ENCODE measurements around the gene CTNNA3.

The CTNNA3 gene

DNA sequence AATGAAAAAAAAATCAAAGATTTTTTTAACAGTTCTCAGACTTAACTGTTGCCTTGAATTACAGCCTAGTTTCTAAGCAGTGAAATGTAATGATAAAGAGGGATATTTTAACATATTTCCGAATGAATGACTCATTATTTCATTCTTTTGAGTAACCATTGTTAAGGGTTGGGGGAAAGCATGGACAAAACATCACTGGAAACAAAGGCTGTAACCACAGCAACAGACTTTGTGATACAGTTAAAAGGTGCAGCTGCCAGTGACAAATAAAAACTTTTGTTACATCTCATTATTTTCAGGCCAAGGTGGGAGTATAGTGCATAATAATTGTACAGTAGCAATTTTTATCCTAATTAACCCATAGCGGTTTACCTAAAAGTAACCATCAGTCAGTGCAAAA, 597.5 kb downstream of the CTNNA3 start:
- no peak for DNase-seq

DNA sequence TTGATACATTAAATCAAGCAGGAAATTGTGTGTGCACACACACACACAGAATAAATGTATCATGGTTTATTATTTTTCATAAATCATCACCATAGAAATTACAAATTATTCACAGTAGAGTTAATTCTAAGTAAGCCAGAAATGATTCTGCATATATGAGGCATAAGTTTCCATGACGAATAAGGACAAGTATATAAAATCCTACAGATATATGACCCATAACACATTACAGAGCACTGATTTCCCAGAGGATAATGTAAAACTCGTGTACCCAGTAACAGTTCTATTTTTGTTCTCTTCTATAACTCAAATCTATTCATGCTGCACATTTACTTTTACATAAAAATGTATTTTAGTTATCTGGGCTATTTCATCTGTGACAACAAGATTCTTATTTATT, 600.5 kb downstream of the CTNNA3 start:
- no peak for DNase-seq

DNA sequence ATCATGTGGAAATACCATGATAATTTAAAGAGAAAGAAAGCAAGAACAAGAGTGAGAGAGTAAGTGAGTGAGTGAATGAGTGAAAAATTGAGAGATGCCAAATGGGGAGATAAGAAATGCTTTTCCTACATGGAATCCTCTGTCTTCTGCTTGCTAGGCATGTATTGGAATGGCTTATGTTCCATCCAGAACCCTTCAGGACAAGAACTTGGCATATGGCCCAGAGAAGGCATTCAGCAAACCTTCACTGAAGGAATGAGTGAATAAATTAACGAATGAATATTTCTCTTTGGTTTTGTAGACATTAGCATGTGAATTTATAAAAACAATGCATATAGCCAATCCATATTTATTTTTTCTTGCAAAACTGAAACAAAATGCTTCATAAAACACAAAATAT, 608.0 kb downstream of the CTNNA3 start:
- DNase-seq = no peak

DNA sequence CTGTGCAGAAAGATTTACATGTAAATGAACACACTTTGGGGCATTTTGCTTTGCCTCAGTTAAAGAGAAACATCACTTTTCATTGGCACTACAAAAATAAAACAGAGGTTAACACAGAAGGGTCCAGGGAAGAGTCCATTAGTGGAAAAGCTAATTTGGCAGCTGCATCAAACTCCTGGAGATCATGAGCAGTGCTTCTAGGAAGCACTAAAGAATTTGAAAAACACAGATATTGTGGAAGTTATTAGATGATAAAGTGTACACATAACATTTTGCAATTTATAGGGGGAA, 608.9 kb downstream of the CTNNA3 start:
- DNase-seq = no peak

DNA sequence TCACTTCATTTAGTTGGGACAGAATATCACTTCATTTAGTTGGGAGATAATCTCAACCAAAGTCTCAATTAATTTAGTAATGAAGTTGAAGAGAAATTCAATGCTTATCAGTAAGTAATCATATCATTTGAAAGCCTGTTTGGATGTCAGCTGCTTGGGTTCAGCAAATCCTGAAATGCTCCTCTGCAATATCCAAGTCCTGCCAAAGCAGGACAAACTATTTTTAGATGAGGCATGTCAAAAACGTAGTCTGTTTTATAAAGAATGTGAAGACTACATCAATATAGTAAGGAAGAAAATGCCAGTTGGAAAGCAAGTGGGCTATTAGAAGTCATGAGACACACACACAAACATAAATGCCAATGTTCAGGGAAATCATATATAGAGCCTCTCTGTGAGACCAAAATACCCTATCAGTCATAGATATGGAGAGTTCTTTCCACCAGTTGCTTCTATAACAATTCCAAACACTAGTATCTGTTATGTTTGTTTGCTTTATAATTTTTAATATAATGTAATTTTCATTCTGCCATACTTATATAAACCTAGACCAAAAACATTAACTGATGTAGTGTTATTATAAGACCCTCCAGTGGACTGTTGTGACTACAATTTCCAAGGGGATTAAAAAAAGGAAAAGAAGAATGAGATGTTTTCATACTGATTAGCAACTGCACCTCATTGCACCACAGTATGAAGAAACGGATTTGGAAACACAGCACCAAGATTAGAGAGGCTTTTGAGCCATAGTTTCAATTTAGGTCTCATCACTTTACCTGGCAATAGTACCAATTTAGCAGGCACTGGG, 609.5 kb downstream of the CTNNA3 start:
- DNase-seq = no peak

DNA sequence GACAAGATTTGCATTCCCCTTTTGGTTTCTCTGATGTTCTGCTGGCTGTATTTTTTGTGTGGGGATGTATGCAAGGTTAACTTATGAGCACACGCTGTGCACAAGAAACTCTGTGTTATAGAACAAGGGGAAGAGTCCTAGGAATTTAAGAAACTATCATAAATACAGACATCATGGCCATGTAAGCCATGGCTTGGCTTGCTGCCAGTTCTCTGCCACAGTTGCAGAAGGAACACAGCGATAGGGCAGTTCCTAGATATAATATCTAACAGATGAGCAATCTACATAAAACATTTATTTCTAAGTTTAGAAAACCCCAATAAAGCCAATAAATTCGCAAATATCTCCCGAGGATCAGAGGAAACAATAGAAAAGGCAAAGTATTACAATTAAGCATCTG, 616.9 kb downstream of the CTNNA3 start:
- no peak for DNase-seq

GRCh38 chr10:67077376-67077775, 618.6 kb downstream of the CTNNA3 start:
- DNase-seq = no peak

GRCh38 chr10:67076144-67076543, 619.9 kb downstream of the CTNNA3 start:
- DNase-seq = no peak

DNA sequence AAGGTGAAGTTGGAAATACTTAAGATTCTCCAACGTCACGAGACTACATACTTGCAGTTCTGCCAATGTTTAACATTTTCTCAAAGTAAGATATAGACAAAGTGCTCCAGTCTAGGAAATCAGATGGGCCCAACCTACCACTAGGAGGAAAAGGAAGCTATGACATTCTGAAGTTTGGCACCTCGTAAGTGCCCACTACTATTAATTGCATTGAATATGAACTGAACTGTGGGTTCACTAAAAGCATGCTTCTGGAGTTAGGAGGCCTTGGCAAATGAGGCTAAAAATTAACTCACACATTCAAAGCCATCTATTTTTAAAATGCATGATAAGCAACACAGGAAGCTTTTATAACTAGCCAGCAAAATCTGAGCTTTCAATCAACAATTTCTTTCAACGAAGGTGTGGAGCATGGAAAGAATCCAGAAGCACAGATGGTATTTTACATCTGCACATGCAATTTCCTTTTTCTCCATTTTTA, 620.5 kb downstream of the CTNNA3 start:
- no peak for DNase-seq

DNA sequence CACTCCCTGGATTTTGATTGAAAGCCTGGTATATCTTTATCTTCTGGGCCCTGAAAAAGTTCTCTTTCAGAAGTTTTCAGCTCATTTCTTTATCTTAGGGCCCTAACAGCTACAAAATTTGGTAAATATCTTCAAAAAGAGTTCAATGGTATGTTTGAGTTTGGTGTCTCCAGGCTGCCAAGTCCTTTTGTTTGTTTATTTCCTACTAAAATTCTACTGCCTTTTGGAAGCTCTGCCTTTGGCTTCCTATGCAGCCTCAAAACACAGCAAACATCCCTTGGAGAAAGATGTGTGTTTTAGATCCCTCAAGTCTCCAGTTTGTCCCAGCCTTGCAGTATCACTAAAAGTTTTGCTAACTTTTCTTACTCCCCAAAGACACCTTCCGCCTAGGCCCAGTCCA, 623.3 kb downstream of the CTNNA3 start:
- DNase-seq = no peak

GRCh38 chr10:67050415-67050814, 645.6 kb downstream of the CTNNA3 start:
- no peak for DNase-seq

GRCh38 chr10:67049988-67050387, 646.0 kb downstream of the CTNNA3 start:
- DNase-seq = no peak

DNA sequence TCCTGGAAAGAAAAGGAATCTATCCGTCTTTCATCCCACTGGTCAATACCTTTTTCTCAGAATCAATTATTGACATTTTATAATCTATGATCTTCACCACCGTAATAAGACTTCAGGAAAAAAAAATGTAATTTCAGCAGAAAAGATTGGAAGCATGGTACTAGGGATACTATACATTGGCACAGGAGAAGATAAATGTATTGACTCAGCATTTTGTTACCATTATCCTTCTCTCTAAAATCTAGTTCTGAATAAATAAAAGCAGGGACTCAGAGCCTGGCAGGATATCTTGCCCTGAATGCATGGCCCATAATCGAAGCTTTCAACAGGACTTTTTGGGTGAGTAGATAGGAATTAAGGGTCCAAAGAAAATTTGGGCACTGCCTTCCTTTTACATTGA, 649.5 kb downstream of the CTNNA3 start:
- DNase-seq = no peak

GRCh38 chr10:67045404-67045803, 650.6 kb downstream of the CTNNA3 start:
- DNase-seq = no peak

- no peak for DNase-seq
These were observed 653.0 kb downstream of the CTNNA3 start for GRCh38 chr10:67043041-67043440.

DNA sequence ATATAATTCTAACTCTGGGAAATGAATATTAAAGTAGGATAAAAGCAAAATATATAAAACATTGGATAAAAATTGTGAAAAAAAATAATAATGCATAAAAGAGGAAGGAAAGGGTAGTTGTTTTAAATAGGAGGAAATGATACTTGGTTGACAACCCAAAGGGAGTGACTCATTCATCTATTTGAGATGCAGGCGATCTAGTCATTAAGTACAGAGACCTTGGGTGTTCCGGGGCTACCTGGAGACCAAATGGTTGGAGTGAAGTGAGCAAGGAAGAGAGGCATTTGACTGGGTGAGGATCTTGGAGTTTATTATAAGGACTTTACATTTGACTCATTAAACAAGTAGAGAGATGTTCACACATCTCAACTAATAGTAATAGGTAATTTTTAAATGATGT, 659.2 kb downstream of the CTNNA3 start:
- no peak for DNase-seq

GRCh38 chr10:67033878-67034277, 662.1 kb downstream of the CTNNA3 start:
- no peak for DNase-seq

DNA sequence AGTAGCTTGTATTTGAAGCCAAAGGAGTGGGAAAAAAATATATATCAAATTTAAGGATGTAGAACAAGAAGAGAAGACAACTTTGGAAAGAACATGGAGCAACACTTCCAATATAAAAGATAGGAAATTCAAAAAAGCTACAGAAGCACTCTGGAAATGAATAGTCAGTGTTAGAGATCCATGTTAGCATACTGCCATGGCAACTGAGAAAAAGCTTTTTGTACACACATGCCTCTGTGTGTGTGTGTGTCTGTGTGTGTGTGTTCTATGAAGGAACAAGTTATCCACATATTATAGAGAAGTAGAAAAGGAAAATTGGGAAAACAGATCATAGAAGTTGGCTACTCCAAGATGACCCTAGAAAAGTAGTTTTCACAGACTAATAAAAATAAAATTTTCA, 673.9 kb downstream of the CTNNA3 start:
- no peak for DNase-seq

DNA sequence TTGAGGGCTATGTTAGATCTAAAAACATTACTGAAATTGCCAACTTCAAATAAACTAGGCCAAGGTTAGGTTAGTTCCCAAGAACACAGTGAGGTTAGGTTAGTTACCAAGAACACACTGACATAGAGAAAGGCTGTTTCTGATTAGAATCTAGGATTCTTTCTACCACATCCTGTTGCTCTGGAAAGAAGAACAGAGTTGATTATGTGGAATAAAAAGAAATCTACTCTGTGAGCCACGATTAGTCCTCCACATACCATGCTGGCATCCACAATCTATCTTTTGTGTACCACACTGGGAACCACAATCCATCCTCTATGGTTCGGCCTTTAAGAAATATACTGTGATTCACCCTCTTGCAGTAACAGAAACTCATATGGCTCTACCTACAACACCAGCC, 678.8 kb downstream of the CTNNA3 start:
- DNase-seq = no peak

DNA sequence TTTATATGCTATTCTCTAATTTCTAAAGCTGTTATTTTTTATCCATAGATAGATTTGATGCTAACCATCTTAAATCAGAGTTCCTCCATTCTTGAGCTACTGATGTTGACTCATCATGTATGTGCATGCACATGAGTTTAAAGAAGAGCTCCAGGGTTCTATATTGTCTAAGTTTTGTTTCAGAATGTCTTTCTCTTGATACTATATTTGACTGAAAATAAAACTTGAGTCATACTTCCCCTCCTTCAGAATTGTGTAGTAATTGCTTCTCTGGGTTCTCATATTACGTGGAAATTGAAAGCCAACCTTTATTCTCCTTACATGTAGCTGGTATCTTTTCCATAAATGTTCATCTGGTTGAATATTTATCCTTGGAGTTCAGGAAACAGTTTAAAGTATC, 680.8 kb downstream of the CTNNA3 start:
- DNase-seq = no peak

DNA sequence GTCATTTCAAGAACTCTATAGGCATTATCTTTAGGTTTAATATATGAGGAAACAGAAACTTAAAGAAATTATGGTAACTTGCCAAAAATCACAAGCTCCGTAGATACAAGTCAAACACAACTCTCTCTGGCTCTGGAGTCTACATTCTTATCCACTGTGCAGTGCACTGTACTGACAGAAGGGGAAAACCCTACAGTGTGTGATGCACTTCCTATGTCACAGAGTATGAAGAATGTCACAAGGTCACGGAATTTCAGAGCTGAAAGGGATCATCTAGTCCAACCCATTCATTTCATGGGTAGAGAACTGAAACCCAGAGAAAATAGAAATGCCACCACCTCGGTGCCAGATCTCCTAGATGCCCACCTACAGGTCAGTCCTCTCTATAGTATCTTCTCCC, 684.0 kb downstream of the CTNNA3 start:
- no peak for DNase-seq

GRCh38 chr10:67011480-67011879, 684.5 kb downstream of the CTNNA3 start:
- no peak for DNase-seq

DNA sequence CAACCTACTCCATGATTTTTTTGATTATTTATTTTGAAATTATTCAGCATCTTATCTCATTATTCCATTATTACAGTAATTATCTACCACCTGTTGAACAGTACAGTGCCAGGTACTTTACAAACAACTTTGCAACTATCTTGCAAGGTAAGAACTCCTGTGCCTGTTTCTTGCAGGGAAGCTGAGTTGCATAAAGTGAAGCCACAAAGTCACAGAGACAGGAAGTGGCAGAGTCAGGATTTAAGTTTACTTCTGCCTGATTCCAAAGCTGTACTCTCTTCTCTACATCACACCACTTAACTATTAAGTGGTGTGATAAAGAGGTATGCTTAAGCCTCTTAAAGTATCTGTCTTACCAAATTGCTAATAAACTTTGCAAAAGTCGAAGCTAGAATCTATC, 690.0 kb downstream of the CTNNA3 start:
- DNase-seq = no peak

DNA sequence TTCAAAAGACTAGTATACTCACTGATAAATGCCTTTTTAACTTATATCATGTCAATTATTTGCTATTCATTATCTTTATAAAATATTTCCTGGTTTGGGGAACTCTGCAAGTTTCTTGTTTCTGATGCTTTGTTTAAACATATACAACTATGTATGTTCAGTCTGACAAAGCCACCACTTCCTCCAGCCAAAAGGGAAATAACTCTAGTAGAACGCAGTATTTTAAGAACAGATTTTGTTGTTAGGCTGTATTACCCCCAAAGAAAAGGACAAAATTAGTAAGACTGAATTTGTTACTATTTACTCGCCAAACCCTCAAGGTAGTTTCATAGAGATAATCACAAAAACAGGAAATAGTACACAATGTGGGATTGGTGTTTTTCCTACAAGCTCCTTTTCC, 691.3 kb downstream of the CTNNA3 start:
- no peak for DNase-seq
